Measurements from ENCODE around the gene CCR4. TPM values are rescaled to one million over a fixed set of nuclear protein-coding genes. Genes with fewer than 3 reads are reported as not detected.

CCR4 gene
- total RNA-seq, 1 donor, result under 0.01 TPM

GRCh38 chr3:32989171-32989570 lies 37.7 kb downstream of the CCR4 start:
- H3K4me3 ChIP-seq (ENCODE audit: low read depth, low read length), result no peak overlapping the region
- TF ChIP-seq, protein P1, sequence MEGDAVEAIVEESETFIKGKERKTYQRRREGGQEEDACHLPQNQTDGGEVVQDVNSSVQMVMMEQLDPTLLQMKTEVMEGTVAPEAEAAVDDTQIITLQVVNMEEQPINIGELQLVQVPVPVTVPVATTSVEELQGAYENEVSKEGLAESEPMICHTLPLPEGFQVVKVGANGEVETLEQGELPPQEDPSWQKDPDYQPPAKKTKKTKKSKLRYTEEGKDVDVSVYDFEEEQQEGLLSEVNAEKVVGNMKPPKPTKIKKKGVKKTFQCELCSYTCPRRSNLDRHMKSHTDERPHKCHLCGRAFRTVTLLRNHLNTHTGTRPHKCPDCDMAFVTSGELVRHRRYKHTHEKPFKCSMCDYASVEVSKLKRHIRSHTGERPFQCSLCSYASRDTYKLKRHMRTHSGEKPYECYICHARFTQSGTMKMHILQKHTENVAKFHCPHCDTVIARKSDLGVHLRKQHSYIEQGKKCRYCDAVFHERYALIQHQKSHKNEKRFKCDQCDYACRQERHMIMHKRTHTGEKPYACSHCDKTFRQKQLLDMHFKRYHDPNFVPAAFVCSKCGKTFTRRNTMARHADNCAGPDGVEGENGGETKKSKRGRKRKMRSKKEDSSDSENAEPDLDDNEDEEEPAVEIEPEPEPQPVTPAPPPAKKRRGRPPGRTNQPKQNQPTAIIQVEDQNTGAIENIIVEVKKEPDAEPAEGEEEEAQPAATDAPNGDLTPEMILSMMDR (IDR thresholded peaks at IDR 0.05; ENCODE audit: insufficient read depth, low read length), result no peak
- DNase-seq (ENCODE audit: low read depth), result no peak

DNA sequence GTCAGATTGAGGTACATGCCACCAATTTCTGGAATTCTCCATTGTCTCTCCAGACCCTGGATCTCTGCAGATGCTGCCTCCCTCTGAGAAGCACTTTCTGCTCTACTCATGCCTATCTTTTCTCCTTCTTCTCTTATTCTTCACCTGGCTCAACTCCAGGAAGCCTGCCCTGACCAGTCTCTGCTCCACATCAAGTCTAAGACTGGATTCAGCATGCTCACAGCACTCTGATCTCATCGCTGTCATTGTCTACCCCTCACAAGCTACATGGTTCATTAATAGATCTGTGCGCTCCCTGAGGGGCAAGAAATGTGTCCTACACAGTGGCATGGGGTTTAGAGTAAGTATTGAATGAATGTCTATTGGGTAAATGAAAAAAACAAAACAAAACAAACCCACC lies 38.7 kb downstream of the CCR4 start:
- no peak overlapping the region for H3K4me3 ChIP-seq (ENCODE audit: low read depth, low read length)
- TF ChIP-seq, protein P1 (IDR thresholded peaks at IDR 0.05; ENCODE audit: insufficient read depth, low read length), result no peak
- no peak for DNase-seq (ENCODE audit: low read depth)

DNA sequence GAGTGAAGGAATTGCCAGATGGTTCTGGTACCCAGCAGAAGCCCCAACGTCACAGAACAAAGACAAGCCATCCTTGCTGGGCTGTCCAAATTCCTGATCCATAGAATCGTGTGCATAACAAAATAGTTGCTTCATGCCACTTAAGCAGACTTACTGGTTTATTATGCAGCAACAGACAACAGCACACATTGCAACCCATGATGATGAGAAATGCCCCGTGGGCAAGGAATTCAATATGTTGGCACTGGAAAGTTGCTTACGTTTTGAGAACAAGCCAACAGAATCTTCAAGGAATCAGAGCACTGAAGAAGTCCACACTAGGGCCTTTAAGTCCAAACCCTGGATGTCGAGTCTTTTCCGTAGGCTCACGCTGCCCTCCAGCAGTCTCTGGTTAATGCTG lies 40.3 kb downstream of the CCR4 start:
- TF ChIP-seq, protein P1 (IDR thresholded peaks at IDR 0.05; ENCODE audit: insufficient read depth, low read length), result no peak
- no peak overlapping the region for H3K4me3 ChIP-seq (ENCODE audit: low read depth, low read length)
- no peak for DNase-seq (ENCODE audit: low read depth)

- no peak overlapping the region for H3K4me3 ChIP-seq (ENCODE audit: low read depth, low read length)
Observed at GRCh38 chr3:32992310-32992686, 40.9 kb downstream of the CCR4 start.

DNA sequence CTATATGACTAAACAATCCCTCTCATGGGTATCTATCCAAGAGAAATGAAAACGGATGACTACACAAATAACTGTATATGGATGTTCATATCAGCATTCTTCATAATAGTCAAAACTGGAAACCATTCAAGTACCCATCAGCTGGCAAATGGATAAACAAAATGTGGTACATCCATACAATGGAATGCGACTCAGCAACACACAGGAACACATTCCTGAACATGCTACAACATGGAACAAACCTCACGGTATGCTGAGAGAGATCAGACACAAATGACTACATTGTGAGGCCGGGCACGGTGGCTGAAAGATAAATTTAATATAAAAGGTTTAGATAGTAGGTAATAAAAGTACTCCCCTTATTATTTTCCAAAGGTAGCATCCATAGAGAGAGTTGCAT lies 42.6 kb downstream of the CCR4 start:
- TF ChIP-seq, protein P1 (IDR thresholded peaks at IDR 0.05; ENCODE audit: insufficient read depth, low read length), result no peak
- no peak overlapping the region for H3K4me3 ChIP-seq (ENCODE audit: low read depth, low read length)
- no peak for DNase-seq (ENCODE audit: low read depth)

More at GRCh38 chr3:32992310-32992686, 40.9 kb downstream of the CCR4 start:
- TF ChIP-seq, protein P1 (IDR thresholded peaks at IDR 0.05; ENCODE audit: insufficient read depth, low read length), result no peak
- no peak for DNase-seq (ENCODE audit: low read depth)

- TF ChIP-seq, protein P1 (IDR thresholded peaks at IDR 0.05; ENCODE audit: insufficient read depth, low read length), result no peak
Observed at GRCh38 chr3:32995098-32995497, 43.7 kb downstream of the CCR4 start.

GRCh38 chr3:32996048-32996754 lies 44.8 kb downstream of the CCR4 start:
- TF ChIP-seq, protein P1 (IDR thresholded peaks at IDR 0.05; ENCODE audit: insufficient read depth, low read length), result no peak

More at GRCh38 chr3:32995098-32995497, 43.7 kb downstream of the CCR4 start:
- H3K4me3 ChIP-seq (ENCODE audit: low read depth, low read length), result no peak overlapping the region
- no peak for DNase-seq (ENCODE audit: low read depth)

More at GRCh38 chr3:32996048-32996754, 44.8 kb downstream of the CCR4 start:
- DNase-seq (ENCODE audit: low read depth), result no peak
- no peak overlapping the region for H3K4me3 ChIP-seq (ENCODE audit: low read depth, low read length)

Measured in fibroblast of the aortic adventitia (primary cell).